Natural killer cell (primary cell): ENCODE results near the gene PRSS56. TPM values are rescaled to one million over a fixed set of nuclear protein-coding genes. Genes with fewer than 3 reads are reported as not detected.

Experiments
- ATAC-seq, 3 donors: fragments of 150-1000 bp in 2 of 3; fragments of 200-7000 bp in 1 of 3; cut with Tn5 transposase; 1 replicate in 1 of 3; 2 replicates in 2 of 3; pipeline ENCODE4 v1.10.0; 2021; ENCODE audit warnings: mild to moderate bottlenecking in 2 of 3, moderate library complexity in 2 of 3
- DNase-seq, 2 donors: peaks; one replicate each; pipeline versions ENCODE4 v3.0.0 to v3.0.0-alpha.2; 2013 to 2021; ENCODE audit warnings: mixed read lengths in 1 of 2
- H3K27ac ChIP-seq: one replicate; pipeline ENCODE4 v1.5.1; 2013; ENCODE audit warnings: mild to moderate bottlenecking, low read length
- H3K27me3 ChIP-seq: one replicate; pipeline ENCODE4 v1.6.1; 2013; ENCODE audit warnings: low read length; ENCODE audit not compliant: control insufficient read depth, insufficient read depth
- H3K36me3 ChIP-seq: one replicate; pipeline ENCODE4 v1.6.1; 2013; ENCODE audit warnings: low read length; ENCODE audit not compliant: control insufficient read depth, insufficient read depth
- H3K4me1 ChIP-seq: one replicate; pipeline ENCODE4 v1.6.1; 2013; ENCODE audit warnings: low read length; ENCODE audit not compliant: control insufficient read depth, insufficient read depth
- H3K4me3 ChIP-seq: one replicate; pipeline ENCODE4 v1.5.1; 2013; ENCODE audit warnings: low read length
- H3K9me3 ChIP-seq: one replicate; pipeline ENCODE4 v1.6.1; 2013; ENCODE audit warnings: low read length; ENCODE audit not compliant: control insufficient read depth, insufficient read depth
- H3K27ac Mint-ChIP-seq, 2 donors: one replicate each; pipeline ENCODE4 v1.8.0; 2022; ENCODE audit warnings: mild to moderate bottlenecking in 2 of 2, mixed read lengths in 2 of 2, moderate library complexity in 1 of 2
- H3K27me3 Mint-ChIP-seq, 2 donors: one replicate each; pipeline ENCODE4 v1.8.0; 2022; ENCODE audit warnings: low read depth in 2 of 2, mixed read lengths in 2 of 2
- H3K36me3 Mint-ChIP-seq: one replicate; pipeline ENCODE4 v1.8.0; 2022; ENCODE audit warnings: mixed read lengths
- H3K4me1 Mint-ChIP-seq, 2 donors: one replicate each; pipeline ENCODE4 v1.8.0; 2022; ENCODE audit warnings: mixed read lengths in 2 of 2
- H3K4me3 Mint-ChIP-seq: one replicate; pipeline ENCODE4 v1.8.0; 2022; ENCODE audit warnings: mild to moderate bottlenecking, moderate library complexity, mixed read lengths
- H3K9me3 Mint-ChIP-seq, 2 donors: one replicate each; pipeline ENCODE4 v1.8.0; 2022; ENCODE audit warnings: mixed read lengths in 2 of 2
- WGBS: methylation state at CpG from one replicate; pipeline ENCODE4 v1.1.7; 2013; ENCODE audit warnings: missing lambda C conversion rate; ENCODE audit not compliant: insufficient coverage; 5-methylcytosine and 5-hydroxymethylcytosine counted together
- intact Hi-C: fragments of 100-400 bp; cut with micrococcal nuclease; formaldehyde crosslinking; loops from one replicate; pipeline ENCODE4 v1.14.2; 2022
- total RNA-seq, 4 donors: library from RNA; stranded (reverse); fragments of 120-200 nt in 1 of 4; gene quantifications; one replicate each; pipeline versions ENCODE4 v1.2.3 to v1.2.4, GENCODE V29; 2013 to 2022
- TF ChIP-seq, protein P1 (sequence below): fragments of 200-600 bp; IDR thresholded peaks from one replicate; pipeline ENCODE4 v1.8.0; 2022; ENCODE audit warnings: antibody characterized with exemption

PRSS56 gene
- total RNA-seq, 3 donors from 2014 or later (not counting 1 experiment from before 2014, with no cell fraction given): not detected

DNA sequence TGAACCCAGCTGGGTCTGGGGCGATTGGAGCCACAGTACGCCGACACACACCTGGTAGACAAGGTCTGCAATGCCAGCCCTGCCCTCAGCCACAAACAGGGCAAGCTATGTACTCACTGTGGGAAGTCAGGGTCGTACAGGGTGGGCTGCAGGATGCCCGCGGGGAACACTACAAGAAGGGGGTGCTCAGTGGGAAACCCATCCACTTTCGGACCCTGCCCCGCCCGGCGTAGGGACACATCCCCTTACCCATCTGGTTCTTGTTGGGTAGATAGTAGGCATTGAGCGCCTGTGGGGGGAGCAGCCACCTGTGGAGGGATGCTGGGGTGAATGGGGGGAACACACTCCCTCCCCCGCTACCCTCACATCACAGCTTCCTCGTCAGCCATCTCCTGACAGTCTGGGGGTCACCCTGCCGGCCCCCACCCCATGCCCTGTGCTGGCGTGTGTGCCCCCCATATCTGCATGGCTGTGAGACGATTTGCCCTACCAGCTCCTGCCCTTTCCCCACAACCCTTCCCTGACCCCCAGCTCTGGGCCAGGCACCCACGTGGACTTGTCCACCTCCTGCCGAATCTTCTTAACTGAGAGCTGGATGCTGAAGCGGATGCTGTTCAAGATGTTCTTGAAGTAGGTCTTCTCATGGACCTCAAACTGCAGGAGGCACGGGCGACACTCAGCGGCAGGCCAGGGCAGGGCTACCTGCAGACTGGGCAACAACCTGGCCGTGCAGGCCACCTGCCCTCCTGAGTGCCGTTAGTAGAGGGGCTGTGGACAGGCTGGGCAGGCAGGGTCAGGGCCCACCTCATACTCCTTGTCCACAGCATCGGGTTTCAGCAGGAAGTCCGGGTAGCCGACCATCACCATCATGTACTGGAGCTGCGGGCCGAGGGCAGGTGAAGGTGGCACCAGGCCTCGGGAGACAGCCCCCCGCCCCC, 37.6 kb upstream of the PRSS56 start:
- no peak overlapping the region for H3K27ac ChIP-seq
- Mint-ChIP-seq H3K9me3 (no peaks in the 10 kb centered on the region), H3K4me3 (no peak overlapping the region), H3K4me1 (no peaks in the 10 kb centered on the region), H3K36me3 (no peaks in the 10 kb centered on the region), H3K27me3 (peaks cover 6 to 8% of the 10 kb centered on the region in 2 donors), H3K27ac (no peak overlapping the region)
- H3K4me3 ChIP-seq: no peak overlapping the region
- no peaks in the 10 kb centered on the region for H3K36me3 ChIP-seq
- intact Hi-C loops: no loop called here
- DNase-seq (no peak), ATAC-seq (no peak)
- H3K4me1 ChIP-seq: peaks cover 6% of the 10 kb centered on the region
- H3K27me3 ChIP-seq: peaks cover 4% of the 10 kb centered on the region
- TF ChIP-seq, protein P1, sequence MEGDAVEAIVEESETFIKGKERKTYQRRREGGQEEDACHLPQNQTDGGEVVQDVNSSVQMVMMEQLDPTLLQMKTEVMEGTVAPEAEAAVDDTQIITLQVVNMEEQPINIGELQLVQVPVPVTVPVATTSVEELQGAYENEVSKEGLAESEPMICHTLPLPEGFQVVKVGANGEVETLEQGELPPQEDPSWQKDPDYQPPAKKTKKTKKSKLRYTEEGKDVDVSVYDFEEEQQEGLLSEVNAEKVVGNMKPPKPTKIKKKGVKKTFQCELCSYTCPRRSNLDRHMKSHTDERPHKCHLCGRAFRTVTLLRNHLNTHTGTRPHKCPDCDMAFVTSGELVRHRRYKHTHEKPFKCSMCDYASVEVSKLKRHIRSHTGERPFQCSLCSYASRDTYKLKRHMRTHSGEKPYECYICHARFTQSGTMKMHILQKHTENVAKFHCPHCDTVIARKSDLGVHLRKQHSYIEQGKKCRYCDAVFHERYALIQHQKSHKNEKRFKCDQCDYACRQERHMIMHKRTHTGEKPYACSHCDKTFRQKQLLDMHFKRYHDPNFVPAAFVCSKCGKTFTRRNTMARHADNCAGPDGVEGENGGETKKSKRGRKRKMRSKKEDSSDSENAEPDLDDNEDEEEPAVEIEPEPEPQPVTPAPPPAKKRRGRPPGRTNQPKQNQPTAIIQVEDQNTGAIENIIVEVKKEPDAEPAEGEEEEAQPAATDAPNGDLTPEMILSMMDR: no peak
- H3K9me3 ChIP-seq: no peaks in the 10 kb centered on the region
- 87% methylated on average over 25 of the region's 31 CpGs for WGBS

DNA sequence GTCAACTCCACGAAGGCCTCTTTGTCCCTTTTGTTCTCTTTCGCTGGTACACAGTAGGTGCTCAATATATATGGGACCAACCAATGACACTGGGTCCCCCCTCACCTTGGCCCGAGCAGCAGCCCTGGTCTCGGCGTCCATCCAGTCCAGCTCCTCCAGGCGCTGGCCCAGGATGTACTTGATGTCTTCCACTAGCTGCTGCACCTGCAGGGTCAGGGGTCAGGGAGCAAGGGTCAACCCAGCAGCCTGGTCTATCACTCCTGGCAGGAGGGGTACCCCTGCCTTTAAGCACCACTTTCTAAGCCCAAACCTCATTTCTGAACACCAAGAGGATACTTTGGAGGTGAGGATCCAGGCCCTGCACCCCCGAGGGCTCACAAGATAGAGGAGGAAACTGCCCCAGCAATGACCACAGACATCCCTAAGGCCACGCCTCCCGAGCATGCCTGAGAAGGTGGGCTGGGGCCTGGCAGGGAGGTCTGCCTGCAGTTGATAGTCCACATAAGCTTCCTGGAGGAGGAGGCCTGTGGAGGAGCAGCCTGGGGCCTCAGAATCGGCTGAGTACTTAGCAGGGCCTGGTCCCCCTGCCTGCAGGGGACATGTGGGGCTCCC, 36.8 kb upstream of the PRSS56 start:
- H3K36me3 ChIP-seq: no peaks in the 10 kb centered on the region
- TF ChIP-seq, protein P1: no peak
- no peak overlapping the region for H3K4me3 ChIP-seq
- no peak for DNase-seq
- intact Hi-C loops: no loop called here
- no peak for ATAC-seq
- 87% methylated on average over 10 of the region's 10 CpGs for WGBS
- H3K4me3 Mint-ChIP-seq: no peak overlapping the region
- peaks cover 6% of the 10 kb centered on the region for H3K27me3 ChIP-seq
- H3K4me1 Mint-ChIP-seq: no peaks in the 10 kb centered on the region
- no peaks in the 10 kb centered on the region for H3K36me3 Mint-ChIP-seq
- no peaks in the 10 kb centered on the region for H3K9me3 Mint-ChIP-seq
- H3K27me3 Mint-ChIP-seq: peaks cover 8 to 11% of the 10 kb centered on the region in 2 donors
- peaks cover 6% of the 10 kb centered on the region for H3K4me1 ChIP-seq
- H3K9me3 ChIP-seq: no peaks in the 10 kb centered on the region
- H3K27ac ChIP-seq: no peak overlapping the region
- H3K27ac Mint-ChIP-seq: no peak overlapping the region

DNA sequence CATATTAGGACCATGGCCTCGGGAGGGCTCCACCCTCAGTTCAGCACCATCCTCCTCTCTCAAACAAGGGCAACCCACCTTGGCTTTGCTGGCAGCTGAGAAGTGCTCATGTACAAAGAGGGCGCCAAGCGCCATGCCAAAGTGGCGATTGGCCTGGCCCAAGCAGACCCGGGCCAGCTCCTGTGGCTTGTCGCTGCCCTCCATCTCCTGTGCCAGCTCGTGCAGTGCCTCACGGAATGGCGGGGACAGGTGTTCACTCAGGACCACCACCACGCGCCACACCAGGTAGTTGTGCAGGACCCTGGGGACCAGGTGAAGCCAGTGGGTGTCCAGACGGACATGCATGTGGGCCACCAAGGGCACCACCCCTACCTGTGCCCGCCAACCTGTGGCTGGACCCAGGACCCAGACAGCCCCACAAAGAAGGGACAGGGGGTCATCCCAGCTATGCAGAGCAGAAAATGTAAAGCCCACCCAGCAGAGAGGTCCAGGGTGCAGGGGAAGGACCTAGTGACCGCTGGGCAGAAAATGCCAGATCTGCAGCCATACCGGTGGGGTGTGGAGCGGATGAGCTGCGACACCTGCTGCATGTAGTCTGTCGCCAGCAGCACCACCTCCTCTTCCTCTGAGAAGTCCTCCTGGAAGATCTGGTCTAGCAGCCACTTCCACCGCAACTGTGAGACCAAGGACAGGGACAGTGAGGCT, 36.1 kb upstream of the PRSS56 start:
- TF ChIP-seq, protein P1: no peak
- no peak for DNase-seq
- Mint-ChIP-seq H3K27me3 (peaks cover 14 to 18% of the 10 kb centered on the region in 2 donors), H3K9me3 (no peaks in the 10 kb centered on the region), H3K4me3 (no peak overlapping the region), H3K27ac (no peak overlapping the region), H3K4me1 (peaks cover 4 to 5% of the 10 kb centered on the region in 2 donors), H3K36me3 (no peaks in the 10 kb centered on the region)
- Histone ChIP-seq H3K4me3 (no peak overlapping the region), H3K27ac (no peak overlapping the region), H3K27me3 (peaks cover 6% of the 10 kb centered on the region), H3K4me1 (peaks cover 6% of the 10 kb centered on the region), H3K36me3 (no peaks in the 10 kb centered on the region), H3K9me3 (no peaks in the 10 kb centered on the region)
- WGBS: 94% methylated on average over 19 of the region's 19 CpGs
- ATAC-seq: no peak
- intact Hi-C loops: no loop called here
